GM19240 (cell line): ENCODE results near the gene TP53TG3B.
"Not testable (repeated sequence)": the region's sequence is repeated elsewhere in the genome, so short reads cannot be mapped to it uniquely, and the experiment has no call there.

Experiments used
- DNase-seq: peaks from one replicate; pipeline ENCODE4 v3.0.0; 2011; ENCODE audit warnings: low spot score; ENCODE audit not compliant: insufficient read length

Gene TP53TG3B, protein sequence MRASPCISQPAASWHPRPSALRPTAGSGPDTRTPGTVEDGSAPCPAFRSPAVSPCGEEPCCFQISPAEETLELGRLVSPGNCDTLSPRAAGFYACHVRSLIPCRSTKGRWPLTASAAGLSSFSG

GRCh38 chr16:33360541-33360940 is at the start of gene TP53TG3B:
TP53TG3B (plus strand) TSS chr16:33360841; CDS start chr16:33360909, 68 bp downstream.
- not testable (repeated sequence) for DNase-seq

- DNase-seq: not testable (repeated sequence)
Measured at GRCh38 chr16:33336226-33337012, 24.2 kb upstream of the TP53TG3B start.

DNA sequence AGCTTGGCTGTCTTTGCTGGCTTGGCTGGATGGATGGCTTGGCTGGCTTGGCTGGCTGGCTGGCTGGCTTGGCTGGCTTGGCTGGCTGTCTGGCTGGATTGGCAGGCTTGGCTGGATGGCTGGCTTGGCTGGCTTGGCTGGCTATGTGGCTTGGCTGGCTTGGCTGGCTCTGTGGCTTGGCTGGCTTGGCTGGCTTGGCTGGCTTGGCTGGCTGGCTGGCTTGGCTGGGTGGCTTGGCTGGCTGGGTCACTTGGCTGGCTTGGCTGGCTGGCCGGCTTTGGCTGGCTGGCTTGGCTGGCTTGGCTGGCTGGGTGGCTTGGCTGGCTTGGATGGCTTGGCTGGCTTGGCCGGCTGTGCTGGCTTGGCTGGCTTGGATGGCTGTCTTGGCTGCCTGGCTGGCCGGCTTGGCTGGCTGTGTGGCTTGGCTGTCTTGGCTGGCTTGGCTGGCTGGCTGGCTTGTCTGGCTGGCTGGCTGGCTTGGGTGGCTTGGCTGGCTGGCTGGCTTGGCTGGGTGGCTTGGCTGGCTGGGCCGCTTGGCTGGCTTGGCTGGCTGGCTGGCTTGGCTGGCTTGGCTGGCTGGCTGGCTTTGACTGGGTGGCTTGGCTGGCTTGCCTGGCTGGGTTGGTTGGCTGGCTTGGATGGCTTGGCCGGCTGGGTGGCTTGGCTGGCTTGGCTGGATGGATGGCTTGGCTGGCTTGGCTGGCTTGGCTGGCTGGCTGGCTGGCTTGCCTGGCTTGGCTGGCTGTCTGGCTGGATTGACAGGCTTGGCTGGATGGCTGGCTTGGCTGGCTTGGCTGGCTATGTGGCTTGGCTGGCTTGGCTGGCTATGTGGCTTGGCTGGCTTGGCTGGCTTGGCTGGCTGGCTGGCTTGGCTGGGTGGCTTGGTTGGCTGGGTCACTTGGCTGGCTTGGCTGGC is 22.8 kb upstream of the TP53TG3B start:
- not testable (repeated sequence) for DNase-seq

- not testable (repeated sequence) for DNase-seq
Measured at GRCh38 chr16:33338543-33338951, 22.1 kb upstream of the TP53TG3B start.

- DNase-seq: not testable (repeated sequence)
Measured at GRCh38 chr16:33339093-33340061, 21.3 kb upstream of the TP53TG3B start.
